Ovary (tissue), 9 donors: ENCODE results near the gene DDX54. TPM values are rescaled to one million over a fixed set of nuclear protein-coding genes. Genes with fewer than 3 reads are reported as not detected.
A peak's percentile ranks its signal among the peaks of the same experiment; 100 is the strongest.
"Not testable (repeated sequence)": the region's sequence is repeated elsewhere in the genome, so short reads cannot be mapped to it uniquely, and the experiment has no call there.

Source experiments
- DNase-seq, 5 donors: peaks; one replicate each; pipeline ENCODE4 v3.0.0-alpha.2; 2019 to 2020
- H3K27ac ChIP-seq, 2 donors: fragments of 200-600 bp; one replicate each; pipeline versions ENCODE4 v1.5.1 to v1.8.0; 2019 to 2022
- H3K27me3 ChIP-seq: fragments of 200-600 bp; one replicate; pipeline ENCODE4 v1.8.0; 2022
- H3K36me3 ChIP-seq: fragments of 200-600 bp; sonication (generic); one replicate; pipeline ENCODE4 v1.5.1; 2019
- H3K4me1 ChIP-seq: one replicate; pipeline ENCODE4 v1.8.1; 2013; ENCODE audit warnings: mild to moderate bottlenecking, moderate library complexity; ENCODE audit not compliant: insufficient read depth
- H3K4me3 ChIP-seq: fragments of 200-600 bp; sonication (generic); one replicate; pipeline ENCODE4 v1.5.1; 2017
- H3K9me3 ChIP-seq, 2 donors: fragments of 200-600 bp in 1 of 2; sonication (generic) in 1 of 2; one replicate each; pipeline versions ENCODE4 v1.5.1 to v1.8.1; 2013 to 2019; ENCODE audit warnings: mild to moderate bottlenecking in 1 of 2, moderate library complexity in 1 of 2
- EP300 ChIP-seq: sonication (generic); formaldehyde crosslinking; IDR thresholded peaks from one replicate; pipeline ENCODE4 v1.6.1; 2017; ENCODE audit warnings: antibody characterized with exemption
- POLR2A ChIP-seq: fragments of 450-650 bp; IDR thresholded peaks from one replicate; pipeline ENCODE4 v1.6.1; 2017; ENCODE audit warnings: antibody characterized with exemption, mild to moderate bottlenecking, moderate library complexity
- WGBS, 3 donors: extraction: QIAGEN DNeasy Blood & Tissue Kit in 1 of 3; methylation state at CpG; one replicate each; pipeline versions ENCODE4 v1.1.5 to v1.1.7; 2013 to 2017; 5-methylcytosine and 5-hydroxymethylcytosine counted together
- intact Hi-C, 4 donors: fragments of 100-400 bp; cut with DNase I; formaldehyde crosslinking; loops; one replicate each; pipeline versions ENCODE4 v1.11.0 to v1.15.1; 2022 to 2023
- polyA plus RNA-seq, 2 donors: library from polyadenylated mRNA; stranded (reverse); fragments of 200-250 nt in 1 of 2; fragments of 350-450 nt in 1 of 2; fragmentation: Illumina TruSeq in 1 of 2; extraction: RNeasy Lipid Tissue Mini Kit (QIAGEN cat#74804) in 1 of 2; gene quantifications; one replicate each; pipeline ENCODE4 v1.2.3, GENCODE V29; 2013 to 2014
- total RNA-seq, 7 donors: library from RNA; depleted of rRNA in 2 of 7; stranded (reverse); fragments of >200 nt in 2 of 7; fragmentation: NEBNext Ultra II Directional in 3 of 7; extraction: Animal tissue kit (Norgen Biotek cat#: 25700) in 3 of 7; gene quantifications; one replicate each; pipeline versions ENCODE4 v1.1.0 to v1.2.4, GENCODE V29; 2016 to 2023
- TF ChIP-seq, protein P1 (sequence below), 3 donors: fragments of 450-650 bp in 2 of 3; fragments of 200-600 bp in 1 of 3; IDR thresholded peaks; one replicate each; pipeline versions ENCODE4 v1.5.1 to v1.8.0; 2016 to 2022; ENCODE audit warnings: antibody characterized with exemption in 3 of 3, mild to moderate bottlenecking in 1 of 3
- donor health status: DM: no; HTN: no; CAD: no; lungs with moderate emphysema.
- donor health status: DM: no; HTN: no; CAD: no.
- donor health status: Bipolar disorder and iron deficiency.
- donor health status: DM: yes; HTN: yes; CAD: no.
- donor health status: DM: no; HTN: no; CAD: no.
- donor health status: DM: yes; HTN: yes; CAD: no.

DDX54 gene
- total and polyA plus RNA-seq, 9 donors: 10.8 to 77.5 (median 59.4) TPM

- WGBS, 3 donors: 88 to 90% (median 89%) methylated on average over 10 of the region's 10 CpGs
- DNase-seq: no peak
Measured at GRCh38 chr12:113208041-113208934, 23.0 kb upstream of the DDX54 start.

GRCh38 chr12:113207613-113208040, 22.3 kb upstream of the DDX54 start:
- no peaks in the 10 kb centered on the region for H3K36me3 ChIP-seq
- H3K9me3 ChIP-seq: no peaks in the 10 kb centered on the region
- H3K4me1 ChIP-seq: peaks cover 2% of the 10 kb centered on the region
- H3K27ac ChIP-seq: no peak overlapping the region
- 76 to 85% (median 84%) methylated on average over 6 of the region's 6 CpGs for WGBS, 3 donors
- intact Hi-C loops: no loop called here
- DNase-seq: no peak
- H3K27me3 ChIP-seq: no peaks in the 10 kb centered on the region
- H3K4me3 ChIP-seq: no peak overlapping the region
- TF ChIP-seq, protein P1, sequence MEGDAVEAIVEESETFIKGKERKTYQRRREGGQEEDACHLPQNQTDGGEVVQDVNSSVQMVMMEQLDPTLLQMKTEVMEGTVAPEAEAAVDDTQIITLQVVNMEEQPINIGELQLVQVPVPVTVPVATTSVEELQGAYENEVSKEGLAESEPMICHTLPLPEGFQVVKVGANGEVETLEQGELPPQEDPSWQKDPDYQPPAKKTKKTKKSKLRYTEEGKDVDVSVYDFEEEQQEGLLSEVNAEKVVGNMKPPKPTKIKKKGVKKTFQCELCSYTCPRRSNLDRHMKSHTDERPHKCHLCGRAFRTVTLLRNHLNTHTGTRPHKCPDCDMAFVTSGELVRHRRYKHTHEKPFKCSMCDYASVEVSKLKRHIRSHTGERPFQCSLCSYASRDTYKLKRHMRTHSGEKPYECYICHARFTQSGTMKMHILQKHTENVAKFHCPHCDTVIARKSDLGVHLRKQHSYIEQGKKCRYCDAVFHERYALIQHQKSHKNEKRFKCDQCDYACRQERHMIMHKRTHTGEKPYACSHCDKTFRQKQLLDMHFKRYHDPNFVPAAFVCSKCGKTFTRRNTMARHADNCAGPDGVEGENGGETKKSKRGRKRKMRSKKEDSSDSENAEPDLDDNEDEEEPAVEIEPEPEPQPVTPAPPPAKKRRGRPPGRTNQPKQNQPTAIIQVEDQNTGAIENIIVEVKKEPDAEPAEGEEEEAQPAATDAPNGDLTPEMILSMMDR (IDR thresholded peaks at IDR 0.05): no peak
- TF ChIP-seq EP300 (no peak), POLR2A (no peak)

More at GRCh38 chr12:113208041-113208934, 23.0 kb upstream of the DDX54 start:
- H3K9me3 ChIP-seq: no peaks in the 10 kb centered on the region
- H3K27ac ChIP-seq: no peak overlapping the region
- H3K4me3 ChIP-seq: no peak overlapping the region
- H3K4me1 ChIP-seq: peaks cover 2% of the 10 kb centered on the region
- TF ChIP-seq POLR2A (no peak), EP300 (no peak)
- TF ChIP-seq, protein P1 (IDR thresholded peaks at IDR 0.05): no peak
- no peaks in the 10 kb centered on the region for H3K27me3 ChIP-seq
- intact Hi-C loops: no loop called here
- H3K36me3 ChIP-seq: no peaks in the 10 kb centered on the region

DNA sequence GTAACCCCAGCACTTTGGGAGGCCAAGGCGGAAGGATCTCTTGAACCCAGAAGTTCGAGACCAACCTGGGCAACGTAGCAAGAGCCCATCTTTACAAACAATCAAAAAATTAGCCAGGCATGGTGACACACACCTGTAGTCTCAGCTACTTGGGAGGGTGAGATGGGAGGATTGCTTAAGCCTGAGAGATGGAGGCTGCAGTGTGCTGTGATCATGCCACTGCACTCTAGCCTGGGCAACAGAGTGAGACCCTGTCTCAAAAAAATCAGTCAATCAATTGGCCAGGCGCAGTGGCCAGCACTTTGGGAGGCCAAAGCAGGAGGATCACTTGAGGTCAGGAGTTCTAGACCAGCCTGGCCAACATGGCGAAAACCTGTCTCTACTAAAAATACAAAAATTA, 21.5 kb upstream of the DDX54 start:
- H3K27ac ChIP-seq, H3K9me3 ChIP-seq, H3K36me3 ChIP-seq, H3K4me3 ChIP-seq, DNase-seq, H3K27me3 ChIP-seq, intact Hi-C loops, H3K4me1 ChIP-seq: not testable (repeated sequence)
- 97 to 100% (median 99%) methylated on average over 5 of the region's 5 CpGs for WGBS, 3 donors

- TF ChIP-seq EP300 (no peak), POLR2A (no peak)
- TF ChIP-seq, protein P1 (IDR thresholded peaks at IDR 0.05): no peak
- H3K27ac ChIP-seq: peak overlapping the region in 1 of 2 donors; percentile 2
- H3K4me3 ChIP-seq: no peak overlapping the region
- intact Hi-C loops: no loop called here
- H3K9me3 ChIP-seq: no peaks in the 10 kb centered on the region
- H3K4me1 ChIP-seq: peaks cover 6% of the 10 kb centered on the region
- H3K36me3 ChIP-seq: no peaks in the 10 kb centered on the region
- no peak for DNase-seq
- H3K27me3 ChIP-seq: no peaks in the 10 kb centered on the region
- 12 to 32% (median 19%) methylated on average over 3 of the region's 3 CpGs for WGBS, 3 donors
Measured at GRCh38 chr12:113204804-113205203, 19.5 kb upstream of the DDX54 start.
